ENCODE data around the gene ABR. TPM values are rescaled to one million over a fixed set of nuclear protein-coding genes. Genes with fewer than 3 reads are reported as not detected.

The ABR gene
- polyA plus RNA-seq, 3 donors: 19.8 to 160 (median 26.0) TPM

DNA sequence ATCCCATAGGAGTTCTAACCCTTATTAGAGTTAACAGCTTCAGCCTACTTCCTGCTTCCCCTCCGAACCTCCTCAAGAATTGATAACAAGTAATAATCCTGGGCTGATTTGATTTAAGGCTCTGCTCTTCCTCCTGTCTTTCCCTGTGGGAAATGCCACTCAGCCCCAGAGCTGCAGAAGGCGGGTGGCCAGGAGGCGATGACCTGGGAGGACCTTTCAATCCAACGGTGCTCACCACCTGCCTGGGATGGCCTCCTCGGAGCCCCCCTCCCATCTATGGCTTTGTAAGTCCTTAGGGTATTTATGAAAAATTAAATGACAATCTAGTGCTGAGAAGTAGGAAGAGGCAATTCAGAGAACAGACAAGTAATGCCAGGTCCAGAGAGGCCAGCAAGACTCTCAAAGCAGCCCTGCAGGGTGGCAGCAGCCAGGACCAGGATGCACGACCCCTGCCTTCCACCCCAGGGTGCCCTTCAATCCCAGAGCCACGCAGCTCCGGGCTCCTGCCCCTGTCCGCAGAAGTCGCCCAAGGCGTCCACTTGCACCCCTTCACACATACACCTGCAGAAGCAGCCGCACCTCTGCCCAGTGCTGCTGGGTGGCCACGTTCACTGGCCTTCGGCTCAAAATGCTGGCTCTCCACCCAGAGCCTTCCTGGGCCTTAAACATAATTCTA, 34.3 kb downstream of the ABR start:
- 92% methylated on average over 8 of the region's 14 CpGs for WGBS (ENCODE audit: insufficient coverage)
- Mint-ChIP-seq H3K27me3 (ENCODE audit: low read depth in 3 of 3) (no peaks in the 10 kb centered on the region), H3K27ac (peak overlapping the region in 1 of 7 donors; percentile 16), H3K36me3 (peaks cover 11 to 25% of the 10 kb centered on the region in 2 donors), H3K4me3 (no peak overlapping the region), H3K9me3 (peaks cover 0 to 5% (median 0%) of the 10 kb centered on the region in 7 donors), H3K4me1 (peaks cover 3% of the 10 kb centered on the region)
- Histone ChIP-seq H3K4me3 (replicated peaks in 1 of 3; ENCODE audit: low read depth in 2 of 3, low read length in 3 of 3) (no peak overlapping the region), H4K20me1 (ENCODE audit: insufficient read depth, low read length) (peaks cover 93% of the 10 kb centered on the region), H3K79me2 (ENCODE audit: insufficient read depth, low read length) (peaks cover 81% of the 10 kb centered on the region), H2AFZ (ENCODE audit: insufficient read depth, low read depth, low read length, poor library complexity, severe bottlenecking) (no peak overlapping the region), H3K27ac (ENCODE audit: low read depth in 1 of 2, low read length in 2 of 2) (no peak overlapping the region), H3K4me2 (replicated peaks; ENCODE audit: extremely low read depth, low read length, poor library complexity, severe bottlenecking) (no peak overlapping the region), H3K9ac (ENCODE audit: insufficient read depth, low read length, poor library complexity, severe bottlenecking) (no peak overlapping the region), H3K27me3 (ENCODE audit: control insufficient read depth in 2 of 2, insufficient read depth in 2 of 2, low read length in 2 of 2) (no peaks in the 10 kb centered on the region), H3K36me3 (replicated peaks in 1 of 2; ENCODE audit: control insufficient read depth in 1 of 2, insufficient read depth in 2 of 2, low read length in 2 of 2) (peaks cover 15 to 24% of the 10 kb centered on the region in 2 donors), H3K9me3 (replicated peaks in 1 of 2; ENCODE audit: control insufficient read depth in 1 of 2, insufficient read depth in 1 of 2, low read length in 2 of 2) (peaks cover 0 to 5% of the 10 kb centered on the region in 2 donors), H3K4me1 (ENCODE audit: control insufficient read depth in 1 of 2, insufficient read depth in 2 of 2, low read length in 2 of 2) (peaks cover 0 to 2% of the 10 kb centered on the region in 2 donors)
- TF ChIP-seq, protein P1, sequence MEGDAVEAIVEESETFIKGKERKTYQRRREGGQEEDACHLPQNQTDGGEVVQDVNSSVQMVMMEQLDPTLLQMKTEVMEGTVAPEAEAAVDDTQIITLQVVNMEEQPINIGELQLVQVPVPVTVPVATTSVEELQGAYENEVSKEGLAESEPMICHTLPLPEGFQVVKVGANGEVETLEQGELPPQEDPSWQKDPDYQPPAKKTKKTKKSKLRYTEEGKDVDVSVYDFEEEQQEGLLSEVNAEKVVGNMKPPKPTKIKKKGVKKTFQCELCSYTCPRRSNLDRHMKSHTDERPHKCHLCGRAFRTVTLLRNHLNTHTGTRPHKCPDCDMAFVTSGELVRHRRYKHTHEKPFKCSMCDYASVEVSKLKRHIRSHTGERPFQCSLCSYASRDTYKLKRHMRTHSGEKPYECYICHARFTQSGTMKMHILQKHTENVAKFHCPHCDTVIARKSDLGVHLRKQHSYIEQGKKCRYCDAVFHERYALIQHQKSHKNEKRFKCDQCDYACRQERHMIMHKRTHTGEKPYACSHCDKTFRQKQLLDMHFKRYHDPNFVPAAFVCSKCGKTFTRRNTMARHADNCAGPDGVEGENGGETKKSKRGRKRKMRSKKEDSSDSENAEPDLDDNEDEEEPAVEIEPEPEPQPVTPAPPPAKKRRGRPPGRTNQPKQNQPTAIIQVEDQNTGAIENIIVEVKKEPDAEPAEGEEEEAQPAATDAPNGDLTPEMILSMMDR (IDR thresholded peaks at IDR 0.05): no peak
- DNase-seq: no peak
- intact Hi-C loops (cut with micrococcal nuclease): no loop called here

DNA sequence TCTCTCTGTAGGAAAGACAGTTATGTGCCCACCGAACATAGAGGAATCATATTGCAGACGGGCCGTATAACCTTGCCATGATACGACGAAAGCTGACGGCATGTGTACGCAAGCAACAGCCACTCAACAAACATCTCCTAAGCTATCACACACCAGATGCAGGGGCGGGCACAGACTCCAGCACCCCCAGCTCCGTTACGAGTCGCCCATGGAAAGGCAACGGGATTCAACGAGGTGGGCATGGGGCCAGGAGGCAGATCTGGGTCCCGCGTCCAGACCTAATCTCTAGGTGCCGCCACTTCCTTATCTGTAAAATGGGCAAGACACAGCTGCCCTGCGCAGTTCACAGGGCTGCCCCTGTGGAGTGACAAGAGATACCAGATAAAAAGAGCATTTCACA, 35.6 kb downstream of the ABR start:
- H3K27ac Mint-ChIP-seq: peak overlapping the region in 1 of 7 donors; percentile 46
- 96% methylated on average over 15 of the region's 17 CpGs for WGBS (ENCODE audit: insufficient coverage)
- H3K79me2 ChIP-seq (ENCODE audit: insufficient read depth, low read length): peaks cover 77% of the 10 kb centered on the region

More for the DNA sequence above, 35.6 kb downstream of the ABR start:
- Histone ChIP-seq H3K27ac (ENCODE audit: low read depth in 1 of 2, low read length in 2 of 2) (no peak overlapping the region), H4K20me1 (ENCODE audit: insufficient read depth, low read length) (peaks cover 95% of the 10 kb centered on the region), H2AFZ (ENCODE audit: insufficient read depth, low read depth, low read length, poor library complexity, severe bottlenecking) (no peak overlapping the region), H3K36me3 (replicated peaks in 1 of 2; ENCODE audit: control insufficient read depth in 1 of 2, insufficient read depth in 2 of 2, low read length in 2 of 2) (peaks cover 7 to 12% of the 10 kb centered on the region in 2 donors), H3K4me2 (replicated peaks; ENCODE audit: extremely low read depth, low read length, poor library complexity, severe bottlenecking) (no peak overlapping the region), H3K9ac (ENCODE audit: insufficient read depth, low read length, poor library complexity, severe bottlenecking) (no peak overlapping the region), H3K4me3 (replicated peaks in 1 of 3; ENCODE audit: low read depth in 2 of 3, low read length in 3 of 3) (no peak overlapping the region), H3K4me1 (ENCODE audit: control insufficient read depth in 1 of 2, insufficient read depth in 2 of 2, low read length in 2 of 2) (no peaks in the 10 kb centered on the region), H3K27me3 (ENCODE audit: control insufficient read depth in 2 of 2, insufficient read depth in 2 of 2, low read length in 2 of 2) (no peaks in the 10 kb centered on the region), H3K9me3 (replicated peaks in 1 of 2; ENCODE audit: control insufficient read depth in 1 of 2, insufficient read depth in 1 of 2, low read length in 2 of 2) (peaks cover 0 to 5% of the 10 kb centered on the region in 2 donors)
- intact Hi-C loops (cut with micrococcal nuclease): no loop called here
- H3K27me3 Mint-ChIP-seq (ENCODE audit: low read depth in 3 of 3): no peaks in the 10 kb centered on the region
- DNase-seq: no peak
- peaks cover 0 to 5% (median 0%) of the 10 kb centered on the region in 7 donors for H3K9me3 Mint-ChIP-seq
- TF ChIP-seq, protein P1 (IDR thresholded peaks at IDR 0.05): no peak
- H3K4me3 Mint-ChIP-seq: no peak overlapping the region
- peaks cover 10% of the 10 kb centered on the region for H3K4me1 Mint-ChIP-seq
- peaks cover 8 to 23% of the 10 kb centered on the region in 2 donors for H3K36me3 Mint-ChIP-seq
